Activated T-cell treated with anti-CD3 and anti-CD28 coated beads, Interleukin-2, amount 50 U/mL, for 24 hours (primary cell): ENCODE results near the gene PCBD1.

Source experiments
- DNase-seq: peaks from one replicate; pipeline ENCODE4 v3.0.0-alpha.2; 2020
- H3K27ac Mint-ChIP-seq: 2 replicates; pipeline ENCODE4 v1.8.0; 2020; ENCODE audit warnings: mild to moderate bottlenecking, mixed read lengths
- H3K27me3 Mint-ChIP-seq: 2 replicates; pipeline ENCODE4 v1.8.0; 2020; ENCODE audit warnings: mixed read lengths
- H3K36me3 Mint-ChIP-seq: 2 replicates; pipeline ENCODE4 v1.8.0; 2020; ENCODE audit warnings: low read depth, mixed read lengths
- H3K4me1 Mint-ChIP-seq: 2 replicates; pipeline ENCODE4 v1.8.0; 2020; ENCODE audit warnings: low read depth, mixed read lengths
- H3K4me3 Mint-ChIP-seq: 2 replicates; pipeline ENCODE4 v1.8.0; 2020; ENCODE audit warnings: mild to moderate bottlenecking, moderate library complexity, mixed read lengths
- H3K9me3 Mint-ChIP-seq: 2 replicates; pipeline ENCODE4 v1.8.0; 2020; ENCODE audit warnings: mixed read lengths

Gene PCBD1

GRCh38 chr10:70887804-70888800, at the start of gene PCBD1:
Gene PCBD1 (minus strand): TSS chr10:70888565. CDS start chr10:70888533, 32 bp downstream.
- DNase-seq, result peak; percentile 82
- Mint-ChIP-seq H3K36me3 (peaks cover 29% of the 10 kb centered on the region), H3K27me3 (no peaks in the 10 kb centered on the region), H3K9me3 (no peaks in the 10 kb centered on the region), H3K4me3 (peak within 1 kb of the TSS; percentile 83), H3K4me1 (peaks cover 23% of the 10 kb centered on the region), H3K27ac (peak within 1 kb of the TSS; percentile 87)

GRCh38 chr10:70937661-70938060, 49.3 kb upstream of the PCBD1 start:
- no peaks in the 10 kb centered on the region for H3K4me1 Mint-ChIP-seq
- no peak overlapping the region for H3K4me3 Mint-ChIP-seq
- H3K27ac Mint-ChIP-seq, result no peak overlapping the region
- no peaks in the 10 kb centered on the region for H3K27me3 Mint-ChIP-seq
- DNase-seq, result no peak
- H3K9me3 Mint-ChIP-seq, result no peaks in the 10 kb centered on the region
- no peaks in the 10 kb centered on the region for H3K36me3 Mint-ChIP-seq

- H3K4me3 Mint-ChIP-seq, result no peak overlapping the region
- no peak overlapping the region for H3K27ac Mint-ChIP-seq
- H3K4me1 Mint-ChIP-seq, result no peaks in the 10 kb centered on the region
- no peaks in the 10 kb centered on the region for H3K9me3 Mint-ChIP-seq
- no peaks in the 10 kb centered on the region for H3K27me3 Mint-ChIP-seq
- no peak for DNase-seq
- H3K36me3 Mint-ChIP-seq, result no peaks in the 10 kb centered on the region
Observed at GRCh38 chr10:70936111-70936510, 47.7 kb upstream of the PCBD1 start.

- Mint-ChIP-seq H3K4me3 (no peak overlapping the region), H3K36me3 (no peaks in the 10 kb centered on the region), H3K27ac (no peak overlapping the region), H3K9me3 (no peaks in the 10 kb centered on the region), H3K27me3 (no peaks in the 10 kb centered on the region), H3K4me1 (no peaks in the 10 kb centered on the region)
- no peak for DNase-seq
Observed at GRCh38 chr10:70935631-70936030, 47.3 kb upstream of the PCBD1 start.

- no peak overlapping the region for H3K4me3 Mint-ChIP-seq
- no peaks in the 10 kb centered on the region for H3K27me3 Mint-ChIP-seq
- H3K36me3 Mint-ChIP-seq, result no peaks in the 10 kb centered on the region
- H3K9me3 Mint-ChIP-seq, result no peaks in the 10 kb centered on the region
- no peak for DNase-seq
- H3K4me1 Mint-ChIP-seq, result no peaks in the 10 kb centered on the region
- no peak overlapping the region for H3K27ac Mint-ChIP-seq
Observed at GRCh38 chr10:70935125-70935625, 46.8 kb upstream of the PCBD1 start.

- no peak overlapping the region for H3K27ac Mint-ChIP-seq
- no peak overlapping the region for H3K4me3 Mint-ChIP-seq
- H3K36me3 Mint-ChIP-seq, result no peaks in the 10 kb centered on the region
- no peak for DNase-seq
- no peaks in the 10 kb centered on the region for H3K9me3 Mint-ChIP-seq
- H3K4me1 Mint-ChIP-seq, result no peaks in the 10 kb centered on the region
- H3K27me3 Mint-ChIP-seq, result no peaks in the 10 kb centered on the region
Observed at GRCh38 chr10:70934701-70935100, 46.3 kb upstream of the PCBD1 start.

GRCh38 chr10:70932392-70933196, 44.2 kb upstream of the PCBD1 start:
- DNase-seq, result no peak
- Mint-ChIP-seq H3K27me3 (no peaks in the 10 kb centered on the region), H3K4me1 (no peaks in the 10 kb centered on the region), H3K9me3 (no peaks in the 10 kb centered on the region), H3K4me3 (no peak overlapping the region), H3K27ac (no peak overlapping the region), H3K36me3 (no peaks in the 10 kb centered on the region)

- no peak overlapping the region for H3K4me3 Mint-ChIP-seq
- no peak for DNase-seq
- no peaks in the 10 kb centered on the region for H3K27me3 Mint-ChIP-seq
- H3K27ac Mint-ChIP-seq, result no peak overlapping the region
- no peaks in the 10 kb centered on the region for H3K4me1 Mint-ChIP-seq
- H3K36me3 Mint-ChIP-seq, result no peaks in the 10 kb centered on the region
- H3K9me3 Mint-ChIP-seq, result no peaks in the 10 kb centered on the region
Observed at GRCh38 chr10:70931168-70931815, 42.9 kb upstream of the PCBD1 start.

GRCh38 chr10:70930263-70931000, 42.1 kb upstream of the PCBD1 start:
- no peak for DNase-seq
- Mint-ChIP-seq H3K9me3 (no peaks in the 10 kb centered on the region), H3K36me3 (no peaks in the 10 kb centered on the region), H3K27ac (no peak overlapping the region), H3K4me3 (no peak overlapping the region), H3K4me1 (no peaks in the 10 kb centered on the region), H3K27me3 (no peaks in the 10 kb centered on the region)

- peaks cover 7% of the 10 kb centered on the region for H3K27me3 Mint-ChIP-seq
- no peaks in the 10 kb centered on the region for H3K9me3 Mint-ChIP-seq
- no peaks in the 10 kb centered on the region for H3K36me3 Mint-ChIP-seq
- H3K4me3 Mint-ChIP-seq, result no peak overlapping the region
- H3K4me1 Mint-ChIP-seq, result peaks cover 2% of the 10 kb centered on the region
- no peak for DNase-seq
- no peak overlapping the region for H3K27ac Mint-ChIP-seq
Observed at GRCh38 chr10:70928140-70928539, 39.8 kb upstream of the PCBD1 start.

GRCh38 chr10:70927189-70927943, 39.0 kb upstream of the PCBD1 start:
- Mint-ChIP-seq H3K9me3 (no peaks in the 10 kb centered on the region), H3K4me3 (no peak overlapping the region), H3K27ac (no peak overlapping the region), H3K36me3 (no peaks in the 10 kb centered on the region), H3K4me1 (peaks cover 2% of the 10 kb centered on the region), H3K27me3 (peaks cover 7% of the 10 kb centered on the region)
- DNase-seq, result no peak

GRCh38 chr10:70926226-70927000, 38.0 kb upstream of the PCBD1 start:
- peaks cover 2% of the 10 kb centered on the region for H3K4me1 Mint-ChIP-seq
- H3K27ac Mint-ChIP-seq, result no peak overlapping the region
- H3K4me3 Mint-ChIP-seq, result no peak overlapping the region
- H3K36me3 Mint-ChIP-seq, result no peaks in the 10 kb centered on the region
- no peak for DNase-seq
- H3K9me3 Mint-ChIP-seq, result no peaks in the 10 kb centered on the region
- H3K27me3 Mint-ChIP-seq, result peaks cover 12% of the 10 kb centered on the region
